Measurements from ENCODE around the gene DENND6B. TPM values are rescaled to one million over a fixed set of nuclear protein-coding genes. Genes with fewer than 3 reads are reported as not detected.
A peak's percentile ranks its signal among the peaks of the same experiment; 100 is the strongest.

Gene DENND6B
- total RNA-seq, 6 experiments from 2014 or later: 0.98 to 4.1 (median 1.9) TPM

DNA sequence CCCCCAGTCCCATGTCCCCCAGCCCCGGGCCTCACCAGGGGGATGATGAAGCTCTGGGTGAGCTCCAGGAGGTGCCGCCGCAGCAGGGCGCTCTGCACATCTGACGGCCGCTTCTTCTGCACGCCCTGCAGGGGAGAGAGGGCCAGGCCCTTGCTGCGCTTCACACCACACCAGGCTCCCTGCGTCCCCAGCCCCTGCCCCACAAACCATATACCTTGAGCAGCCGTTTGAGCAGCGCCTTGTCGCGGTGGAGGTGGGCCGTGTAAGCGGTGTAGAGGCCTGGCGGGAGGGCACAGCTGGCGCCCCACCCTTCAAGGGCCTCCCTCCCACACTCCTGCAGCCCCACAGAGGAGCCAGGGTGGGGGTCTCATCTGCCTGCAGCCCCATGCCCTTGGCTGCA, 13.2 kb downstream of the DENND6B start:
- TF ChIP-seq, protein P1, sequence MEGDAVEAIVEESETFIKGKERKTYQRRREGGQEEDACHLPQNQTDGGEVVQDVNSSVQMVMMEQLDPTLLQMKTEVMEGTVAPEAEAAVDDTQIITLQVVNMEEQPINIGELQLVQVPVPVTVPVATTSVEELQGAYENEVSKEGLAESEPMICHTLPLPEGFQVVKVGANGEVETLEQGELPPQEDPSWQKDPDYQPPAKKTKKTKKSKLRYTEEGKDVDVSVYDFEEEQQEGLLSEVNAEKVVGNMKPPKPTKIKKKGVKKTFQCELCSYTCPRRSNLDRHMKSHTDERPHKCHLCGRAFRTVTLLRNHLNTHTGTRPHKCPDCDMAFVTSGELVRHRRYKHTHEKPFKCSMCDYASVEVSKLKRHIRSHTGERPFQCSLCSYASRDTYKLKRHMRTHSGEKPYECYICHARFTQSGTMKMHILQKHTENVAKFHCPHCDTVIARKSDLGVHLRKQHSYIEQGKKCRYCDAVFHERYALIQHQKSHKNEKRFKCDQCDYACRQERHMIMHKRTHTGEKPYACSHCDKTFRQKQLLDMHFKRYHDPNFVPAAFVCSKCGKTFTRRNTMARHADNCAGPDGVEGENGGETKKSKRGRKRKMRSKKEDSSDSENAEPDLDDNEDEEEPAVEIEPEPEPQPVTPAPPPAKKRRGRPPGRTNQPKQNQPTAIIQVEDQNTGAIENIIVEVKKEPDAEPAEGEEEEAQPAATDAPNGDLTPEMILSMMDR (IDR thresholded peaks at IDR 0.05): no peak
- TF ChIP-seq POLR2A (IDR thresholded peaks at IDR 0.05): no peak
- intact Hi-C loops (cut with DNase I): no loop called here
- Histone ChIP-seq H3K4me1 (no peaks in the 10 kb centered on the region), H3K36me3 (no peaks in the 10 kb centered on the region), H3K4me3 (no peak overlapping the region), H3K27me3 (no peaks in the 10 kb centered on the region), H3K9me3 (no peaks in the 10 kb centered on the region), H3K27ac (no peak overlapping the region)
- no peak for ATAC-seq
- WGBS (ENCODE audit: insufficient coverage, low coverage, low lambda C conversion rate, missing lambda C conversion rate): 40% methylated on average over 1 of the region's 17 CpGs
- peak in 1 of 3 donors; percentile 47 for DNase-seq

DNA sequence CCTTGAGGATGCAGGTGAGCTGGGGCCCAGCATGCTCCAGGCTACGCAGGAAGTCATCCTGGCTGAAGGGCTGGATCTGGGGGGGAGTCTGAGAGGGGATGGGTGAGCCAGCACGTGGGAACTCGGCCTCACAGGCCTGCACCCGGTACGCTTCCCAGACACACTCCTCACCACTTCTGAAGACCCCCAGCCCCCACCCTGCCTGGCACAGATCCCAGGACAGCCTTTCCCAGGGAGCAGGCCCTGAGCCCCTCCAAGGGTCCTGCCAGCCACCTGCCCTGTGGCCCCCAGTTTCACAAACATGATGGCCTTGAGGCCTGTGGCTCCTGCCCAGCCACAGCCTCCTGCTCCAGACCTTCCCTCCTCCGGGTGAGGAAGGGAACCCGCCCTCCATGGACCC, 13.8 kb downstream of the DENND6B start:
- Histone ChIP-seq H3K27ac (no peak overlapping the region), H3K4me3 (no peak overlapping the region), H3K4me1 (peaks cover 0 to 4% (median 0%) of the 10 kb centered on the region in 4 donors), H3K9me3 (no peaks in the 10 kb centered on the region), H3K36me3 (no peaks in the 10 kb centered on the region), H3K27me3 (no peaks in the 10 kb centered on the region)
- ATAC-seq (no peak), DNase-seq (peak in 1 of 3 donors; percentile 51)
- TF ChIP-seq, protein P1 (IDR thresholded peaks at IDR 0.05): no peak
- no peak for TF ChIP-seq POLR2A (IDR thresholded peaks at IDR 0.05)
- intact Hi-C loops (cut with DNase I): no loop called here
- WGBS (ENCODE audit: insufficient coverage, low coverage, low lambda C conversion rate, missing lambda C conversion rate): no CpG with 5 or more reads among the region's 7 CpGs

DNA sequence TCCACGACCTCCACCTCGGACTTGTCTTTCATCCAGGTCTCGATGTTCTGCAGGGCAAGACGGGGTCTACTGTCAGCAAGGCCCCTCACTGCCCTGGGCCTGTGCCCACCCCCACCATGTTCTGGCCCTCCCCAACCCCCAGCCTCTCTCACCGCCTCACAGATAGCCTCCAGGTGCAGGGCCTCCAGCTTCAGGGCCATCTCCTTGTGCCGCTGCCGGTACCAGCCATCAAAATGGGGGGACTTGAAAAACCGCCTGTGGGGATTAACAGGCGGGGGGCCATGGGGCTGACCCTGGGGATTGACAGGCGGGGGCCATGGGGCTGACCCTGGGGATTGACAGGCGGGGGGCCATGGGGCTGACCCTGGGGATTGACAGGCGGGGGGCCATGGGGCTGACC, 14.4 kb downstream of the DENND6B start:
- Histone ChIP-seq H3K27ac (no peak overlapping the region), H3K27me3 (no peaks in the 10 kb centered on the region), H3K4me3 (no peak overlapping the region), H3K4me1 (peaks cover 0 to 7% (median 0%) of the 10 kb centered on the region in 4 donors), H3K36me3 (no peaks in the 10 kb centered on the region), H3K9me3 (no peaks in the 10 kb centered on the region)
- WGBS (ENCODE audit: insufficient coverage, low coverage, low lambda C conversion rate, missing lambda C conversion rate): 84% methylated on average over 4 of the region's 12 CpGs
- DNase-seq (no peak), ATAC-seq (no peak)
- intact Hi-C loops (cut with DNase I): no loop called here
- no peak for TF ChIP-seq POLR2A (IDR thresholded peaks at IDR 0.05)
- TF ChIP-seq, protein P1 (IDR thresholded peaks at IDR 0.05): no peak

DNA sequence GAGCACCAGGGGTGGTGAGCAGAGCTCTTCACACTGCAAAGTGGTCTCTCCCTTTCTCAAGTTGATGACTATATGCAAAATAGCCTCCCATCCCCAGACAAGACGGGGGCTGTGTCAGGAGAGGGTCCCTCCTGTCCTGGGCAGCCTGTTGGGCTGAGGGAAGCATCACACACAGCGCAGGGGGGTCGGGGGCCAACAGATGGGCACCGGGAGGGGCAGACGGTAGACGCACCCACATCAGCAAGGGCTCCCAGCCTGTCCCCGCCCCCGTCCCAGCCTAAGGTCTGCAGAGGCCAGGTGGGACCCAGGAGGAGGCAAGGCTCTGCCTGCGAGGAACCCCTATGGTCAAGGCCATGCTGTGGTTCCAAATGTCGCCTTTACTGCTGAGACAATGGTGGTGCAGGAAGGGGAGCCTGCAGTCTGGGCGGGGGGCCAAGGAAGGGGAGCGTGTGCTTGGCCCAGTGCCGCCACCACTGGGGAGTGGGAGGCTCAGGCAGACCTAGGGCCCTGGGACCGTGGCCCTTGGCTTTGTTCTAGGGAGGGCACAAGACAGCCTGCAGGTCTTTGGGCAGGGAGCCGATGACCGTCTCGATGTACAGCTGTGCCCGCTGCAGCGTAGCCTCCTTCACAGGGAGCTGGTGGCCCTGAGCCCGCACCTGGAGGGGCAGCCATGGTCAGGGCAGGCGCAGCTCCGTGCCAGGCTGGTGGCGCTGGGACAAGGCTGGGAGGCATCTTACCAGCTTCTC, 15.0 kb downstream of the DENND6B start:
- no peaks in the 10 kb centered on the region for H3K27me3 ChIP-seq
- intact Hi-C loops (cut with DNase I): no loop called here
- no peak overlapping the region for H3K27ac ChIP-seq
- peaks cover 0 to 7% (median 0%) of the 10 kb centered on the region in 4 donors for H3K4me1 ChIP-seq
- DNase-seq (peak in 1 of 3 donors; percentile 51), ATAC-seq (no peak)
- WGBS (ENCODE audit: insufficient coverage, low coverage, low lambda C conversion rate, missing lambda C conversion rate): no CpG with 5 or more reads among the region's 23 CpGs
- TF ChIP-seq, protein P1 (IDR thresholded peaks at IDR 0.05): no peak
- TF ChIP-seq POLR2A (IDR thresholded peaks at IDR 0.05): no peak
- H3K9me3 ChIP-seq: no peaks in the 10 kb centered on the region
- no peak overlapping the region for H3K4me3 ChIP-seq
- H3K36me3 ChIP-seq: no peaks in the 10 kb centered on the region
